Suprapubic skin (tissue), 4 donors: ENCODE measurements around the gene FBXO8. TPM values are rescaled to one million over a fixed set of nuclear protein-coding genes. Genes with fewer than 3 reads are reported as not detected.

ENCODE experiments used
- DNase-seq, 2 donors: peaks; one replicate each; pipeline ENCODE4 v3.0.0-alpha.2; 2019; ENCODE audit warnings: low spot score in 2 of 2
- H3K27ac ChIP-seq: fragments of 200-600 bp; sonication (generic); one replicate; pipeline ENCODE4 v1.5.1; 2019
- H3K27me3 ChIP-seq: fragments of 200-600 bp; sonication (generic); one replicate; pipeline ENCODE4 v1.5.1; 2019
- H3K36me3 ChIP-seq: fragments of 200-600 bp; sonication (generic); one replicate; pipeline ENCODE4 v1.5.1; 2019
- H3K4me1 ChIP-seq: fragments of 200-600 bp; sonication (generic); one replicate; pipeline ENCODE4 v1.5.1; 2019
- H3K4me3 ChIP-seq: fragments of 200-600 bp; sonication (generic); one replicate; pipeline ENCODE4 v1.5.1; 2019; ENCODE audit warnings: mild to moderate bottlenecking
- H3K9me3 ChIP-seq: fragments of 200-600 bp; sonication (generic); one replicate; pipeline ENCODE4 v1.5.1; 2019
- EP300 ChIP-seq: sonication (generic); formaldehyde crosslinking; IDR thresholded peaks from one replicate; pipeline ENCODE4 v1.6.1; 2017; ENCODE audit warnings: antibody characterized with exemption
- POLR2A ChIP-seq, 2 donors: fragments of 450-650 bp; IDR thresholded peaks; one replicate each; pipeline ENCODE4 v1.6.1; 2017; ENCODE audit warnings: antibody characterized with exemption in 2 of 2, mild to moderate bottlenecking in 2 of 2, moderate library complexity in 2 of 2
- POLR2AphosphoS5 ChIP-seq, 3 donors: sonication (generic); formaldehyde crosslinking; IDR thresholded peaks; one replicate each; pipeline ENCODE4 v1.6.1; 2017; ENCODE audit warnings: antibody characterized with exemption in 3 of 3
- whole genome bisulfite sequencing: methylation state at CpG from one replicate; pipeline ENCODE4 v1.1.5; 2018; 5-methylcytosine and 5-hydroxymethylcytosine counted together
- total RNA-seq, 4 donors: library from RNA; depleted of rRNA; stranded (reverse); fragments of >200 nt; gene quantifications; one replicate each; pipeline ENCODE4 v1.1.0, GENCODE V29; 2016
- TF ChIP-seq, protein P1 (sequence below), 2 donors: fragments of 200-600 bp in 1 of 2; fragments of 450-650 bp in 1 of 2; sonication (generic) in 1 of 2; IDR thresholded peaks; one replicate each; pipeline ENCODE4 v1.5.1; 2016 to 2019; ENCODE audit warnings: antibody characterized with exemption in 2 of 2, mild to moderate bottlenecking in 1 of 2, moderate library complexity in 1 of 2

FBXO8 gene
- total RNA-seq, 4 donors from 2014 or later: 28.6 to 40.8 (median 38.6) TPM

DNA sequence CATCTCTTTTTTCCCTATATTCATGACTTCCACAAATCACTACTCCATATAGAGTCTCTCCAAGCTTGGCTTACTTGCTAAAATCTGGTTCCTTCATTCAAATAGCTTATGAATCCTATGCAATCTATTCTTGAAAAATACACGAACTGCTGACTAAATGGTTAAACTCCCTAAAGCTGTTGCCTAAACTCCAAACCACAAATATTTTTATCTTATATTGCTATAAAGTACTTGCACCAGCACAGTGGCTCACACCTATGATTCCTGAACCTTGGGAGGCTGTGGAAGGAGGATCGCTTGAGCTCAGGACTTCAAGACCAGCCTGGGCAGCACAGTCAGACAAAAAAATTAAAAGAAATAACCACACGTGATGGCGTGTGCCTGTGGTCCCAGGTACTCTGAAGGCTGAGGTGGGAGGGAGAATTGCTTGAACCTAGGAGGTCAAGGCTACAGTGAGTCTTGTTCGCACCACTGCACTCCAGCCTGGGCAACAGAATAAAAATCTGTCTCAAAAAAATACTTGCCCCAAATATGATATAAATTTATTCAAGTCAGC is 2.2 kb downstream of the FBXO8 start:
- Histone ChIP-seq H3K27ac (no peak overlapping the region), H3K9me3 (no peaks in the 10 kb centered on the region), H3K27me3 (no peaks in the 10 kb centered on the region), H3K36me3 (no peaks in the 10 kb centered on the region), H3K4me3 (no peak overlapping the region), H3K4me1 (peaks cover 38% of the 10 kb centered on the region)
- 81% methylated on average over 5 of the region's 5 CpGs for WGBS
- no peak for DNase-seq
- TF ChIP-seq EP300: no peak

DNA sequence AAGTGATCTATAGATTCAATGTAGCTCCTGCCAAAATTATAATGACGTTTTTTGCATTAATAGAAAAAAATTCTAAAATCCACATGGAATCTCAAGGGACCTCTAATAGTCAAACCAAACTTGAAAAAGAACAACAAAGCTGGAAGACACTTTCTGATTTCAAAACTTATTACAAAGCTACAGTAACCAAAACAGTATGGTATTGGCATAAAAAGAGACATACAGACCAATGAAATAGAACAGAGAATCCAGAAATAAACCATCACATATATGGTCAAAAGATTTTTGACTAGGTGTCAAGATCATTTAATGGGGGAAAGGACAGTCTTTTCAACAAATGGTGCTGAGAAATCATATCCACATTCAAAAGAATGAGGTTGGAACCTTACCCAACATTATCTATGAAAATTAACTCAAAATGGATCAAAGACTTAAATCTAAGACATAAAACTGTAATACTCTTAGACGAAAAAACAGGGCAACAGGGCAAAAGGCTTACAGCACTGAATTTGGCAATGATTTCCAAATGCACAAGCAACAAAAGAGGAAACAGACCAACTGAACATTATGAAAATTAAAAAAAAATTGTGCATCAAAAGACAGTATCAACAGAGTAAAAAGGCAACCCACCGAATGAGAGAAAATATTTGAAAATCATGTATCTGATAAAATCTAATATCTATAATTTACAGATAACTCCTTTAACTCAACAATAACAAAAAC is 3.9 kb downstream of the FBXO8 start:
- WGBS: 92% methylated on average over 3 of the region's 3 CpGs
- H3K4me1 ChIP-seq: peaks cover 24% of the 10 kb centered on the region
- TF ChIP-seq POLR2AphosphoS5 (IDR thresholded peaks at IDR 0.05) (no peak), POLR2A (IDR thresholded peaks at IDR 0.05) (no peak), EP300 (no peak)
- TF ChIP-seq, protein P1, sequence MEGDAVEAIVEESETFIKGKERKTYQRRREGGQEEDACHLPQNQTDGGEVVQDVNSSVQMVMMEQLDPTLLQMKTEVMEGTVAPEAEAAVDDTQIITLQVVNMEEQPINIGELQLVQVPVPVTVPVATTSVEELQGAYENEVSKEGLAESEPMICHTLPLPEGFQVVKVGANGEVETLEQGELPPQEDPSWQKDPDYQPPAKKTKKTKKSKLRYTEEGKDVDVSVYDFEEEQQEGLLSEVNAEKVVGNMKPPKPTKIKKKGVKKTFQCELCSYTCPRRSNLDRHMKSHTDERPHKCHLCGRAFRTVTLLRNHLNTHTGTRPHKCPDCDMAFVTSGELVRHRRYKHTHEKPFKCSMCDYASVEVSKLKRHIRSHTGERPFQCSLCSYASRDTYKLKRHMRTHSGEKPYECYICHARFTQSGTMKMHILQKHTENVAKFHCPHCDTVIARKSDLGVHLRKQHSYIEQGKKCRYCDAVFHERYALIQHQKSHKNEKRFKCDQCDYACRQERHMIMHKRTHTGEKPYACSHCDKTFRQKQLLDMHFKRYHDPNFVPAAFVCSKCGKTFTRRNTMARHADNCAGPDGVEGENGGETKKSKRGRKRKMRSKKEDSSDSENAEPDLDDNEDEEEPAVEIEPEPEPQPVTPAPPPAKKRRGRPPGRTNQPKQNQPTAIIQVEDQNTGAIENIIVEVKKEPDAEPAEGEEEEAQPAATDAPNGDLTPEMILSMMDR (IDR thresholded peaks at IDR 0.05): no peak

DNA sequence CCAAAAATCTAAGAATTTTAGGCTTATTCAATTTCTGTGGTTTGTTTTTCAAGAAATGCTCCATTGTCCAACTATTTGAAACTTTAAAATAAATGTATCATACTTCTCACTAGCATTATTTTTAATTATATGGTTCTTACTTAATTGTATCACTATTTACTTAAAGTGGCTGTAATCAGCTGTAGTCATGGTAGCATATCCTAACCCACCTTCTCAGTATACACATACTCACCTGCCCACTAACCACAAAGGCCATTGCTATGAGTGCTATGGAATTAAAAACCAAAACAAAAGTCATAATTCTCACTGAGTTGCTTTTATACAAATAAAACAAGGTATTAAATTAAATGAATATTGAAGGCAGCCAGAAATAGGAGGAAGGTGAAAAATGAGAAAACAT is 5.0 kb downstream of the FBXO8 start:
- no peak for DNase-seq
- H3K36me3 ChIP-seq: no peaks in the 10 kb centered on the region
- H3K4me1 ChIP-seq: peaks cover 20% of the 10 kb centered on the region
- TF ChIP-seq, protein P1 (IDR thresholded peaks at IDR 0.05): no peak
- TF ChIP-seq EP300: no peak
- no peaks in the 10 kb centered on the region for H3K9me3 ChIP-seq
- no peaks in the 10 kb centered on the region for H3K27me3 ChIP-seq
- H3K4me3 ChIP-seq: no peak overlapping the region
- no peak overlapping the region for H3K27ac ChIP-seq

More for the DNA sequence above, 3.9 kb downstream of the FBXO8 start:
- H3K9me3 ChIP-seq: no peaks in the 10 kb centered on the region
- no peak overlapping the region for H3K4me3 ChIP-seq
- H3K36me3 ChIP-seq: no peaks in the 10 kb centered on the region
- H3K27ac ChIP-seq: no peak overlapping the region
- no peaks in the 10 kb centered on the region for H3K27me3 ChIP-seq
- DNase-seq: no peak

GRCh38 chr4:174277433-174277832 is 6.0 kb downstream of the FBXO8 start:
- no peaks in the 10 kb centered on the region for H3K36me3 ChIP-seq
- peaks cover 17% of the 10 kb centered on the region for H3K4me1 ChIP-seq
- 77% methylated on average over 3 of the region's 3 CpGs for WGBS
- DNase-seq: no peak
- TF ChIP-seq, protein P1 (IDR thresholded peaks at IDR 0.05): no peak
- no peak for TF ChIP-seq POLR2AphosphoS5 (IDR thresholded peaks at IDR 0.05)
- no peak for TF ChIP-seq EP300
- no peak for TF ChIP-seq POLR2A (IDR thresholded peaks at IDR 0.05)
- no peak overlapping the region for H3K27ac ChIP-seq
- no peak overlapping the region for H3K4me3 ChIP-seq
- H3K9me3 ChIP-seq: no peaks in the 10 kb centered on the region
- H3K27me3 ChIP-seq: no peaks in the 10 kb centered on the region

DNA sequence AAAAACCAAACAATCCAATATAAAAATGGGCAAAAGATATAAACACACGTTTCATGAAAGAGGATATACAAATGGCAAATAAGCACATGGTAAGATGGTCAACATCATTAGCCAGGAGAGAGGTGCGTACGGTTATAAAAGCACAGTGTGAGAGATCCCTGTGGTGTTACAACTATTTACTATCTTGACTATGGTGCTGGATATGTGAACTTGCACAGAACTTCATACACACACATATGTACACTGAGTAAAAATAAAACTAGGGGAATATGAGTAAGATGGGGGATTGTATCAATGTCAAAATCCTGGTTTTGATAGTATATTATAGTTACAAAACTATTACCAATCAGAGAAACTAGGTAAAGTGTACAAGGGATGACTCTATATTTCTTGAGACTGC is 8.4 kb downstream of the FBXO8 start:
- 90% methylated on average over 3 of the region's 3 CpGs for WGBS
- H3K9me3 ChIP-seq: no peaks in the 10 kb centered on the region
- H3K27me3 ChIP-seq: no peaks in the 10 kb centered on the region
- H3K4me1 ChIP-seq: no peaks in the 10 kb centered on the region
- H3K36me3 ChIP-seq: no peaks in the 10 kb centered on the region
- no peak for DNase-seq
- no peak overlapping the region for H3K27ac ChIP-seq
- H3K4me3 ChIP-seq: no peak overlapping the region
- TF ChIP-seq, protein P1 (IDR thresholded peaks at IDR 0.05): no peak
- TF ChIP-seq POLR2AphosphoS5 (IDR thresholded peaks at IDR 0.05) (no peak), EP300 (no peak), POLR2A (IDR thresholded peaks at IDR 0.05) (no peak)

DNA sequence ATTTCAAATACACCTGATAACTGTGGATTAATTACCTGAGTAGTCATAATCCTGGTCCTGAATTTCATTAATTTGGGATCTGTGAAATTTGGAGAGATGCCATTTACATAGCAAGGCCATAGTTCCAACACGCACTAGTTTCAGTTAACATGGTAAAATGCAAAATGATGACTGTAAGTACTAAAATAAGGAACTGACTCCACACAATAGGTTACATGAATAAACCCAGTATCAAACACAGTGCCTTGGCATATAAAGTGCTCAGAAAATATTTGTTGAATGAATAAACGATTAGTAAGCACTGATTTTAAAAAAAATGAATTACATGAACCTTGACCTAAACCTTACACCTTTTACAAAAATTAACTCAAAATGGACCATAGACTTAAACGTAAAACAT is 9.0 kb downstream of the FBXO8 start:
- TF ChIP-seq EP300 (no peak), POLR2A (IDR thresholded peaks at IDR 0.05) (no peak), POLR2AphosphoS5 (IDR thresholded peaks at IDR 0.05) (no peak)
- TF ChIP-seq, protein P1 (IDR thresholded peaks at IDR 0.05): no peak
- Histone ChIP-seq H3K4me3 (no peak overlapping the region), H3K4me1 (no peaks in the 10 kb centered on the region), H3K9me3 (no peaks in the 10 kb centered on the region), H3K36me3 (no peaks in the 10 kb centered on the region), H3K27me3 (no peaks in the 10 kb centered on the region), H3K27ac (no peak overlapping the region)
- WGBS: 72% methylated on average over 3 of the region's 3 CpGs
- DNase-seq: no peak
